ENCODE data around the gene RAB3GAP1. TPM values are rescaled to one million over a fixed set of nuclear protein-coding genes. Genes with fewer than 3 reads are reported as not detected.
"Not testable (repeated sequence)": the region's sequence is repeated elsewhere in the genome, so short reads cannot be mapped to it uniquely, and the experiment has no call there.

RAB3GAP1 gene
- polyA plus RNA-seq, 1 donor (not counting 4 experiments of a cell fraction or from before 2014, with no cell fraction given): 41.6 TPM

- H3K4me3 ChIP-seq (ENCODE audit: control insufficient read depth in 2 of 3, extremely low read depth in 1 of 3, insufficient read depth in 2 of 3, low read depth in 1 of 3, low read length in 3 of 3): no peak overlapping the region
- no peak for TF ChIP-seq EZH2 (IDR thresholded peaks at IDR 0.05; ENCODE audit: low read length)
- no peak for TF ChIP-seq CTCF (optimal IDR thresholded peaks at IDR 0.05 in 1 of 3, IDR thresholded peaks at IDR 0.05 in 1 of 3, conservative IDR thresholded peaks at IDR 0.05 in 1 of 3; ENCODE audit: extremely low read depth in 1 of 3, insufficient read depth in 2 of 3, low read length in 3 of 3)
- H3K27me3 ChIP-seq (ENCODE audit: control insufficient read depth, extremely low read depth, insufficient read depth, low read length): no peaks in the 10 kb centered on the region
- no peak overlapping the region for H3K27ac ChIP-seq (ENCODE audit: control insufficient read depth, insufficient read depth, low read length)
- no peaks in the 10 kb centered on the region for H3K9me3 ChIP-seq (ENCODE audit: control insufficient read depth, low read depth, low read length)
- no peaks in the 10 kb centered on the region for H3K36me3 ChIP-seq (ENCODE audit: control insufficient read depth in 2 of 2, extremely low read depth in 1 of 2, insufficient read depth in 2 of 2, low read length in 2 of 2)
- H3K79me2 ChIP-seq (ENCODE audit: control insufficient read depth, insufficient read depth, low read length): no peaks in the 10 kb centered on the region
- FAIRE-seq (no peak), DNase-seq (ENCODE audit: low read depth, low spot score) (no peak)
- H4K20me1 ChIP-seq (ENCODE audit: control insufficient read depth, extremely low read depth, insufficient read depth, low read length): no peaks in the 10 kb centered on the region
- H2AFZ ChIP-seq (ENCODE audit: control insufficient read depth, low read length): no peak overlapping the region
- dilution Hi-C loops (cut with MboI; ENCODE audit: extremely low pct_ligation_motif_present, low sequenced_read_pairs): no loop called here
- H3K9me1 ChIP-seq (ENCODE audit: control insufficient read depth, extremely low read depth, insufficient read depth, low read length): no peaks in the 10 kb centered on the region
- H3K4me1 ChIP-seq (ENCODE audit: control insufficient read depth, extremely low read depth, insufficient read depth, low read length): no peaks in the 10 kb centered on the region
- no peak overlapping the region for H3K9ac ChIP-seq (ENCODE audit: control insufficient read depth, extremely low read depth, insufficient read depth, low read length)
- no peak overlapping the region for H3K4me2 ChIP-seq (ENCODE audit: control insufficient read depth, extremely low read depth, insufficient read depth, low read depth, low read length)
These were observed 22.5 kb upstream of the RAB3GAP1 start for GRCh38 chr2:135029481-135030134.

- H3K27me3 ChIP-seq (ENCODE audit: control insufficient read depth, extremely low read depth, insufficient read depth, low read length): no peaks in the 10 kb centered on the region
- TF ChIP-seq EZH2 (IDR thresholded peaks at IDR 0.05; ENCODE audit: low read length) (no peak), CTCF (optimal IDR thresholded peaks at IDR 0.05 in 1 of 3, IDR thresholded peaks at IDR 0.05 in 1 of 3, conservative IDR thresholded peaks at IDR 0.05 in 1 of 3; ENCODE audit: extremely low read depth in 1 of 3, insufficient read depth in 2 of 3, low read length in 3 of 3) (no peak)
- no peak overlapping the region for H3K9ac ChIP-seq (ENCODE audit: control insufficient read depth, extremely low read depth, insufficient read depth, low read length)
- no peaks in the 10 kb centered on the region for H4K20me1 ChIP-seq (ENCODE audit: control insufficient read depth, extremely low read depth, insufficient read depth, low read length)
- no peaks in the 10 kb centered on the region for H3K4me1 ChIP-seq (ENCODE audit: control insufficient read depth, extremely low read depth, insufficient read depth, low read length)
- DNase-seq (ENCODE audit: low read depth, low spot score) (no peak), FAIRE-seq (no peak)
- dilution Hi-C loops (cut with MboI; ENCODE audit: extremely low pct_ligation_motif_present, low sequenced_read_pairs): no loop called here
- no peaks in the 10 kb centered on the region for H3K36me3 ChIP-seq (ENCODE audit: control insufficient read depth in 2 of 2, extremely low read depth in 1 of 2, insufficient read depth in 2 of 2, low read length in 2 of 2)
- no peak overlapping the region for H3K4me2 ChIP-seq (ENCODE audit: control insufficient read depth, extremely low read depth, insufficient read depth, low read depth, low read length)
- H3K79me2 ChIP-seq (ENCODE audit: control insufficient read depth, insufficient read depth, low read length): no peaks in the 10 kb centered on the region
- no peak overlapping the region for H2AFZ ChIP-seq (ENCODE audit: control insufficient read depth, low read length)
- no peak overlapping the region for H3K27ac ChIP-seq (ENCODE audit: control insufficient read depth, insufficient read depth, low read length)
- no peaks in the 10 kb centered on the region for H3K9me3 ChIP-seq (ENCODE audit: control insufficient read depth, low read depth, low read length)
- no peaks in the 10 kb centered on the region for H3K9me1 ChIP-seq (ENCODE audit: control insufficient read depth, extremely low read depth, insufficient read depth, low read length)
- H3K4me3 ChIP-seq (ENCODE audit: control insufficient read depth in 2 of 3, extremely low read depth in 1 of 3, insufficient read depth in 2 of 3, low read depth in 1 of 3, low read length in 3 of 3): no peak overlapping the region
These were observed 21.3 kb upstream of the RAB3GAP1 start for GRCh38 chr2:135030826-135031225.

GRCh38 chr2:135033216-135033615 is 18.9 kb upstream of the RAB3GAP1 start:
- H3K4me1 ChIP-seq (ENCODE audit: control insufficient read depth, extremely low read depth, insufficient read depth, low read length); H3K36me3 ChIP-seq (ENCODE audit: control insufficient read depth in 2 of 2, extremely low read depth in 1 of 2, insufficient read depth in 2 of 2, low read length in 2 of 2); H3K9ac ChIP-seq (ENCODE audit: control insufficient read depth, extremely low read depth, insufficient read depth, low read length); H3K4me2 ChIP-seq (ENCODE audit: control insufficient read depth, extremely low read depth, insufficient read depth, low read depth, low read length); H3K27me3 ChIP-seq (ENCODE audit: control insufficient read depth, extremely low read depth, insufficient read depth, low read length); H3K9me1 ChIP-seq (ENCODE audit: control insufficient read depth, extremely low read depth, insufficient read depth, low read length); FAIRE-seq; H2AFZ ChIP-seq (ENCODE audit: control insufficient read depth, low read length); dilution Hi-C loops (cut with MboI; ENCODE audit: extremely low pct_ligation_motif_present, low sequenced_read_pairs); H3K79me2 ChIP-seq (ENCODE audit: control insufficient read depth, insufficient read depth, low read length); H3K4me3 ChIP-seq (ENCODE audit: control insufficient read depth in 2 of 3, extremely low read depth in 1 of 3, insufficient read depth in 2 of 3, low read depth in 1 of 3, low read length in 3 of 3); H3K9me3 ChIP-seq (ENCODE audit: control insufficient read depth, low read depth, low read length); H4K20me1 ChIP-seq (ENCODE audit: control insufficient read depth, extremely low read depth, insufficient read depth, low read length); H3K27ac ChIP-seq (ENCODE audit: control insufficient read depth, insufficient read depth, low read length); DNase-seq (ENCODE audit: low read depth, low spot score): not testable (repeated sequence)

Data from keratinocyte (primary cell).